Measurements from ENCODE around the gene LHPP.

LHPP gene

GRCh38 chr10:124559372-124560132 lies 97.9 kb downstream of the LHPP start:
- no peak for DNase-seq

GRCh38 chr10:124560377-124561105 lies 98.9 kb downstream of the LHPP start:
- no peak for DNase-seq

- DNase-seq: no peak
Observed at GRCh38 chr10:124561206-124561605, 99.6 kb downstream of the LHPP start.

- no peak for DNase-seq
Observed at GRCh38 chr10:124562425-124563060, 100.9 kb downstream of the LHPP start.

- DNase-seq: no peak
Observed at GRCh38 chr10:124563320-124564040, 101.9 kb downstream of the LHPP start.

- DNase-seq: no peak
Observed at GRCh38 chr10:124564881-124565280, 103.3 kb downstream of the LHPP start.

- DNase-seq: no peak
Observed at GRCh38 chr10:124565565-124566221, 104.1 kb downstream of the LHPP start.

GRCh38 chr10:124566222-124566888 lies 104.7 kb downstream of the LHPP start:
- no peak for DNase-seq

GRCh38 chr10:124566981-124567835 lies 105.6 kb downstream of the LHPP start:
- DNase-seq: no peak

- DNase-seq: no peak
Observed at GRCh38 chr10:124568339-124568738, 106.7 kb downstream of the LHPP start.

GRCh38 chr10:124568848-124569622 lies 107.4 kb downstream of the LHPP start:
- no peak for DNase-seq

GRCh38 chr10:124569623-124570470 lies 108.2 kb downstream of the LHPP start:
- DNase-seq: no peak

GRCh38 chr10:124570646-124571045 lies 109.0 kb downstream of the LHPP start:
- no peak for DNase-seq

GRCh38 chr10:124572751-124573150 lies 111.1 kb downstream of the LHPP start:
- no peak for DNase-seq

- DNase-seq: no peak
Observed at GRCh38 chr10:124573726-124574455, 112.3 kb downstream of the LHPP start.

GRCh38 chr10:124574456-124575070 lies 112.9 kb downstream of the LHPP start:
- DNase-seq: no peak

GRCh38 chr10:124575107-124576035 lies 113.7 kb downstream of the LHPP start:
- DNase-seq: no peak

All from stimulated activated CD4-positive, alpha-beta T cell treated with anti-CD3 and anti-CD28 coated beads, Interleukin-2, amount 100 ng/mL, for 48 hours (primary cell).